ENCODE results near the gene ZNF451. TPM values are rescaled to one million over a fixed set of nuclear protein-coding genes. Genes with fewer than 3 reads are reported as not detected.

ZNF451 gene
- total RNA-seq, 2 donors from 2014 or later: 32.3 to 68.6 TPM

- intact Hi-C loops (cut with DNase I): no loop called here
Observed at GRCh38 chr6:57069920-57070331, 20.1 kb upstream of the ZNF451 start.

GRCh38 chr6:57072108-57072507 is 17.9 kb upstream of the ZNF451 start:
- WGBS: 87% methylated on average over 3 of the region's 3 CpGs
- TF ChIP-seq POLR2A (IDR thresholded peaks at IDR 0.05): no peak
- TF ChIP-seq, protein P1, sequence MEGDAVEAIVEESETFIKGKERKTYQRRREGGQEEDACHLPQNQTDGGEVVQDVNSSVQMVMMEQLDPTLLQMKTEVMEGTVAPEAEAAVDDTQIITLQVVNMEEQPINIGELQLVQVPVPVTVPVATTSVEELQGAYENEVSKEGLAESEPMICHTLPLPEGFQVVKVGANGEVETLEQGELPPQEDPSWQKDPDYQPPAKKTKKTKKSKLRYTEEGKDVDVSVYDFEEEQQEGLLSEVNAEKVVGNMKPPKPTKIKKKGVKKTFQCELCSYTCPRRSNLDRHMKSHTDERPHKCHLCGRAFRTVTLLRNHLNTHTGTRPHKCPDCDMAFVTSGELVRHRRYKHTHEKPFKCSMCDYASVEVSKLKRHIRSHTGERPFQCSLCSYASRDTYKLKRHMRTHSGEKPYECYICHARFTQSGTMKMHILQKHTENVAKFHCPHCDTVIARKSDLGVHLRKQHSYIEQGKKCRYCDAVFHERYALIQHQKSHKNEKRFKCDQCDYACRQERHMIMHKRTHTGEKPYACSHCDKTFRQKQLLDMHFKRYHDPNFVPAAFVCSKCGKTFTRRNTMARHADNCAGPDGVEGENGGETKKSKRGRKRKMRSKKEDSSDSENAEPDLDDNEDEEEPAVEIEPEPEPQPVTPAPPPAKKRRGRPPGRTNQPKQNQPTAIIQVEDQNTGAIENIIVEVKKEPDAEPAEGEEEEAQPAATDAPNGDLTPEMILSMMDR (IDR thresholded peaks at IDR 0.05): no peak
- TF ChIP-seq POLR2AphosphoS5 (IDR thresholded peaks at IDR 0.05): no peak
- no peak overlapping the region for H3K4me3 ChIP-seq
- intact Hi-C loops (cut with DNase I): no loop called here
- H3K36me3 ChIP-seq: no peaks in the 10 kb centered on the region
- H3K9me3 ChIP-seq: no peaks in the 10 kb centered on the region
- no peak for DNase-seq (ENCODE audit: low spot score)
- no peaks in the 10 kb centered on the region for H3K4me1 ChIP-seq (replicated peaks)
- no peaks in the 10 kb centered on the region for H3K27me3 ChIP-seq (replicated peaks; ENCODE audit: insufficient read depth)
- H3K27ac ChIP-seq: no peak overlapping the region

More at GRCh38 chr6:57069920-57070331, 20.1 kb upstream of the ZNF451 start:
- no peaks in the 10 kb centered on the region for H3K9me3 ChIP-seq
- H3K27me3 ChIP-seq (replicated peaks; ENCODE audit: insufficient read depth): no peaks in the 10 kb centered on the region
- no peak overlapping the region for H3K27ac ChIP-seq
- no peaks in the 10 kb centered on the region for H3K36me3 ChIP-seq
- TF ChIP-seq, protein P1 (IDR thresholded peaks at IDR 0.05): no peak
- TF ChIP-seq POLR2A (IDR thresholded peaks at IDR 0.05) (no peak), POLR2AphosphoS5 (IDR thresholded peaks at IDR 0.05) (no peak)
- no peak for DNase-seq (ENCODE audit: low spot score)
- WGBS: 69% methylated on average over 9 of the region's 9 CpGs
- no peaks in the 10 kb centered on the region for H3K4me1 ChIP-seq (replicated peaks)
- H3K4me3 ChIP-seq: no peak overlapping the region

- Histone ChIP-seq H3K27ac (no peak overlapping the region), H3K4me1 (replicated peaks) (no peaks in the 10 kb centered on the region), H3K36me3 (no peaks in the 10 kb centered on the region), H3K4me3 (no peak overlapping the region), H3K9me3 (no peaks in the 10 kb centered on the region), H3K27me3 (replicated peaks; ENCODE audit: insufficient read depth) (no peaks in the 10 kb centered on the region)
- TF ChIP-seq POLR2A (IDR thresholded peaks at IDR 0.05): no peak
- TF ChIP-seq, protein P1 (IDR thresholded peaks at IDR 0.05): no peak
- no peak for TF ChIP-seq POLR2AphosphoS5 (IDR thresholded peaks at IDR 0.05)
- DNase-seq (ENCODE audit: low spot score): no peak
- intact Hi-C loops (cut with DNase I): no loop called here
- WGBS: 95% methylated on average over 8 of the region's 8 CpGs
Observed at GRCh38 chr6:57074383-57074782, 15.6 kb upstream of the ZNF451 start.

- Histone ChIP-seq H3K36me3 (no peaks in the 10 kb centered on the region), H3K9me3 (no peaks in the 10 kb centered on the region), H3K27me3 (replicated peaks; ENCODE audit: insufficient read depth) (no peaks in the 10 kb centered on the region), H3K27ac (no peak overlapping the region), H3K4me1 (replicated peaks) (no peaks in the 10 kb centered on the region), H3K4me3 (no peak overlapping the region)
- intact Hi-C loops (cut with DNase I): no loop called here
- TF ChIP-seq, protein P1 (IDR thresholded peaks at IDR 0.05): no peak
- TF ChIP-seq POLR2AphosphoS5 (IDR thresholded peaks at IDR 0.05) (no peak), POLR2A (IDR thresholded peaks at IDR 0.05) (no peak)
- no peak for DNase-seq (ENCODE audit: low spot score)
Observed at GRCh38 chr6:57075092-57075491, 14.9 kb upstream of the ZNF451 start.

DNA sequence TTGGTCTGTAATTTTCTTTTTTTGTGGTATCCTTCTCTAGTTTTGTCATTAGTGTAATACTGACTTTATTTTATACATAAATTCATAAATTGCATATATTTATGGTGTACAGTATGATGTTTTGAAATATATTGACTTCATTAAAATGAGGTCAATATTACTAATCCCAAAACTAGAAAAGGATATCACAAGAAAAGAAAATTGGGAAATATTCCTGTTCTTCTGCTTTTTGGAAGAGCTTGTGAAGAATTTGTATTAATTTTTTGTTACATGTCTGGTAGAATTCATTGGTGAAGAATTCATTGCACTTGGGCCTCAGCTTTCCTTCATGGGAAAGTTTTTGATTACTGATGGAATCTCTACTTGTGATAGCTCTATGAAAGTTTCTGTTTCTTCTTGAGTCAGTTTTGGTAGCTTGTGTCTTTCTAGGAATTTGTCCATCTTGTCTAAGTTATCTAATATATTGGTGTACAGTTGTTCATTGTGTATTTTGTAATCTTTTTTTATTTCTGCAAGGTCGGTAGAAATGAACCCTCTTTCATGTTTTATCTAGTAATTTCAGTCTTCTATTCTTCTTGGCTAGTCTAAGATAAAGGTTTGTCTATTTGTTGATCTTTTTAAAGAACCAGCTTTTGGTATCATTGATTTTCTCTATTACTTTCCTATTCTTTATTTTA is 11.3 kb upstream of the ZNF451 start:
- Histone ChIP-seq H3K27me3 (replicated peaks; ENCODE audit: insufficient read depth) (no peaks in the 10 kb centered on the region), H3K9me3 (no peaks in the 10 kb centered on the region), H3K4me1 (replicated peaks) (no peaks in the 10 kb centered on the region), H3K36me3 (no peaks in the 10 kb centered on the region), H3K4me3 (no peak overlapping the region), H3K27ac (no peak overlapping the region)
- WGBS: 94% methylated on average over 1 of the region's 1 CpG
- intact Hi-C loops (cut with DNase I): no loop called here
- TF ChIP-seq, protein P1 (IDR thresholded peaks at IDR 0.05): no peak
- TF ChIP-seq POLR2AphosphoS5 (IDR thresholded peaks at IDR 0.05): no peak
- TF ChIP-seq POLR2A (IDR thresholded peaks at IDR 0.05): no peak
- no peak for DNase-seq (ENCODE audit: low spot score)

Measured in prostate gland (tissue), 2 donors.